ENCODE results near the gene ATP5PO. TPM values are rescaled to one million over a fixed set of nuclear protein-coding genes. Genes with fewer than 3 reads are reported as not detected.
"Not testable (repeated sequence)": the region's sequence is repeated elsewhere in the genome, so short reads cannot be mapped to it uniquely, and the experiment has no call there.

ATP5PO gene
- total RNA-seq, 4 donors from 2014 or later = 121 to 213 (median 148) TPM

GRCh38 chr21:33936301-33937038, 20.9 kb upstream of the ATP5PO start:
- Histone ChIP-seq H3K36me3 (no peaks in the 10 kb centered on the region), H3K4me3 (no peak overlapping the region), H3K4me1 (peaks cover 0 to 19% (median 0%) of the 10 kb centered on the region in 4 donors), H3K27ac (peak overlapping the region in 2 of 4 donors; percentile 14 to 34), H3K27me3 (no peaks in the 10 kb centered on the region), H3K9me3 (no peaks in the 10 kb centered on the region)
- peak in 1 of 2 donors; percentile 37 for DNase-seq (ENCODE audit: low spot score in 2 of 2)
- WGBS, 2 donors = 51 to 67% methylated on average over 3 to 4 of the region's 4 CpGs
- TF ChIP-seq EP300 (IDR thresholded peaks at IDR 0.05) (peak in 1 of 2 donors; percentile 31), CTCF (IDR thresholded peaks at IDR 0.05) (no peak)

GRCh38 chr21:33932731-33933130, 17.1 kb upstream of the ATP5PO start:
- no peak for DNase-seq (ENCODE audit: low spot score in 2 of 2)
- Histone ChIP-seq H3K27me3 (no peaks in the 10 kb centered on the region), H3K27ac (peak overlapping the region in 3 of 4 donors; percentile 42 to 73 (median 60)), H3K4me1 (peaks cover 0 to 19% (median 0%) of the 10 kb centered on the region in 4 donors), H3K36me3 (no peaks in the 10 kb centered on the region), H3K4me3 (peak overlapping the region in 1 of 4 donors; percentile 49), H3K9me3 (no peaks in the 10 kb centered on the region)
- WGBS, 2 donors = 98 to 100% methylated on average over 5 of the region's 5 CpGs
- TF ChIP-seq POLR2A (IDR thresholded peaks at IDR 0.05) = no peak
- TF ChIP-seq CTCF (IDR thresholded peaks at IDR 0.05) = no peak
- TF ChIP-seq EP300 (IDR thresholded peaks at IDR 0.05) = no peak

- TF ChIP-seq POLR2A (IDR thresholded peaks at IDR 0.05) (no peak), EP300 (IDR thresholded peaks at IDR 0.05) (peak in 1 of 2 donors; percentile 26), CTCF (IDR thresholded peaks at IDR 0.05) (peak in 1 of 5 experiments; percentile 11)
- WGBS, 2 donors = 19 to 26% methylated on average over 10 of the region's 10 CpGs
- H3K36me3 ChIP-seq = no peaks in the 10 kb centered on the region
- H3K4me1 ChIP-seq = peaks cover 0 to 19% (median 0%) of the 10 kb centered on the region in 4 donors
- H3K4me3 ChIP-seq = peak overlapping the region; percentile 35 to 51 (median 48)
- no peaks in the 10 kb centered on the region for H3K27me3 ChIP-seq
- no peaks in the 10 kb centered on the region for H3K9me3 ChIP-seq
- DNase-seq (ENCODE audit: low spot score in 2 of 2) = no peak
- peak overlapping the region; percentile 42 to 73 (median 52) for H3K27ac ChIP-seq
These were observed 16.3 kb upstream of the ATP5PO start for GRCh38 chr21:33931799-33932390.

- not testable (repeated sequence) for H3K27me3 ChIP-seq; DNase-seq (ENCODE audit: low spot score in 2 of 2); H3K36me3 ChIP-seq; H3K9me3 ChIP-seq
- peak overlapping the region; percentile 35 to 51 (median 48) for H3K4me3 ChIP-seq
- peak overlapping the region; percentile 42 to 73 (median 52) for H3K27ac ChIP-seq
- H3K4me1 ChIP-seq = peaks cover 0 to 16% (median 0%) of the 10 kb centered on the region in 4 donors
- 93 to 94% methylated on average over 6 to 10 of the region's 34 CpGs for WGBS, 2 donors
These were observed 15.6 kb upstream of the ATP5PO start for GRCh38 chr21:33931052-33931798.

- H3K27ac ChIP-seq; H3K9me3 ChIP-seq; DNase-seq (ENCODE audit: low spot score in 2 of 2); H3K27me3 ChIP-seq; H3K4me3 ChIP-seq; H3K36me3 ChIP-seq: not testable (repeated sequence)
- WGBS, 2 donors = 96 to 100% methylated on average over 1 to 2 of the region's 2 CpGs
- peaks cover 0 to 11% (median 8%) of the 10 kb centered on the region in 4 donors for H3K4me1 ChIP-seq
These were observed 10.6 kb upstream of the ATP5PO start for GRCh38 chr21:33926248-33926647.

DNA sequence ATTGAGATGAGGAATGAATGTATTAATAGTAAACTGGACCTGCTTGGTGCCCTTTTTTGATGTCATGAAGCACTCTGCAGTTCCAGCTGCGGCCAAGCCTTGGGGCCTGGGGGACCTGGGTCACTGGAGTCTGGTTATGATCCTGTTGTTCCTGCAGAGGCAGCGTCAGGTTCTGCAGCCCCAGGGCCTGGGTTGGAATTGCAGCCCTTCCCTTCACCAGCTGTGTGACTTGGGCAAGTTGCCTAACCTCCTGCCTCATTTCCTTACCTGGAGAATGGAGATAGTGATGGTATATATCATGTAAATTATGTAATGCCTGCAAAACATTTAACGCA, 9.1 kb upstream of the ATP5PO start:
- Histone ChIP-seq H3K36me3 (no peaks in the 10 kb centered on the region), H3K9me3 (no peaks in the 10 kb centered on the region), H3K4me1 (peaks cover 0 to 11% (median 8%) of the 10 kb centered on the region in 4 donors), H3K27me3 (no peaks in the 10 kb centered on the region), H3K4me3 (no peak overlapping the region), H3K27ac (peak overlapping the region; percentile 53 to 88 (median 77))
- 66 to 67% methylated on average over 3 of the region's 3 CpGs for WGBS, 2 donors
- TF ChIP-seq CTCF (IDR thresholded peaks at IDR 0.05) (no peak), POLR2A (IDR thresholded peaks at IDR 0.05) (no peak), EP300 (IDR thresholded peaks at IDR 0.05) (no peak)
- no peak for DNase-seq (ENCODE audit: low spot score in 2 of 2)
